HG02938 (cell line): Measurements from ENCODE around the gene TRIM74.
"Not testable (repeated sequence)": the region's sequence is repeated elsewhere in the genome, so short reads cannot be mapped to it uniquely, and the experiment has no call there.

Source experiments
- ATAC-seq: cut with Tn5 transposase; IDR thresholded peaks from one replicate; pipeline ENCODE4 v1.9.1; 2021; ENCODE audit warnings: mild to moderate bottlenecking, moderate library complexity; ENCODE audit not compliant: unreplicated experiment

The TRIM74 gene

GRCh38 chr7:72960029-72960428 is 9.2 kb downstream of the TRIM74 start:
- ATAC-seq = not testable (repeated sequence)

- ATAC-seq = peak; percentile 82
Measured at GRCh38 chr7:72954563-72955198, 14.6 kb downstream of the TRIM74 start.

GRCh38 chr7:72953901-72954562 is 15.2 kb downstream of the TRIM74 start:
- ATAC-seq = peak; percentile 48

GRCh38 chr7:72950432-72950831 is 18.8 kb downstream of the TRIM74 start:
- ATAC-seq = not testable (repeated sequence)

- not testable (repeated sequence) for ATAC-seq
Measured at GRCh38 chr7:72949686-72950085, 19.6 kb downstream of the TRIM74 start.

- ATAC-seq = not testable (repeated sequence)
Measured at GRCh38 chr7:72949276-72949675, 20.0 kb downstream of the TRIM74 start.

GRCh38 chr7:72948714-72949113 is 20.6 kb downstream of the TRIM74 start:
- not testable (repeated sequence) for ATAC-seq

GRCh38 chr7:72946130-72946745 is 23.0 kb downstream of the TRIM74 start:
- not testable (repeated sequence) for ATAC-seq

- not testable (repeated sequence) for ATAC-seq
Measured at GRCh38 chr7:72945597-72945996, 23.7 kb downstream of the TRIM74 start.

GRCh38 chr7:72944937-72945336 is 24.3 kb downstream of the TRIM74 start:
- not testable (repeated sequence) for ATAC-seq

- not testable (repeated sequence) for ATAC-seq
Measured at GRCh38 chr7:72942956-72943355, 26.3 kb downstream of the TRIM74 start.

GRCh38 chr7:72942022-72942705 is 27.1 kb downstream of the TRIM74 start:
- ATAC-seq = not testable (repeated sequence)

GRCh38 chr7:72928216-72928615 is 41.0 kb downstream of the TRIM74 start:
- not testable (repeated sequence) for ATAC-seq

GRCh38 chr7:72927791-72928190 is 41.5 kb downstream of the TRIM74 start:
- ATAC-seq = not testable (repeated sequence)

GRCh38 chr7:72925546-72926120 is 43.6 kb downstream of the TRIM74 start:
- no peak for ATAC-seq

GRCh38 chr7:72924733-72925545 is 44.3 kb downstream of the TRIM74 start, which contains the start of gene POM121:
POM121 (plus strand) TSS chr7:72925095; CDS start chr7:72925122, 27 bp downstream.
- peak; percentile 73 for ATAC-seq

- peak; percentile 29 for ATAC-seq
Measured at GRCh38 chr7:72924386-72924732, 44.9 kb downstream of the TRIM74 start.

GRCh38 chr7:72919256-72919775 is 50.0 kb downstream of the TRIM74 start:
- no peak for ATAC-seq

GRCh38 chr7:72914756-72915525 is 54.3 kb downstream of the TRIM74 start:
- peak; percentile 86 for ATAC-seq
